Left colon (tissue), 2 donors: ENCODE results near the gene ESR1. TPM values are rescaled to one million over a fixed set of nuclear protein-coding genes. Genes with fewer than 3 reads are reported as not detected.
"Not testable (repeated sequence)": the region's sequence is repeated elsewhere in the genome, so short reads cannot be mapped to it uniquely, and the experiment has no call there.

Experiments used
- ATAC-seq: fragments of 200-7000 bp; cut with Tn5 transposase; one replicate; pipeline ENCODE4 v1.9.1; 2020; ENCODE audit warnings: mild to moderate bottlenecking, moderate library complexity
- DNase-seq, 2 donors: peaks; one replicate each; pipeline ENCODE4 v3.0.0-alpha.2; 2020
- intact Hi-C, 2 donors: fragments of 100-400 bp; cut with DNase I in 1 of 2; cut with micrococcal nuclease in 1 of 2; formaldehyde crosslinking; loops; one replicate each; pipeline versions ENCODE4 v1.11.2 to v1.14.0; 2022; cut with DNase I, micrococcal nuclease
- total RNA-seq, 2 donors: library from RNA; stranded (reverse); fragmentation: NEBNext Ultra II Directional; extraction: Animal tissue kit (Norgen Biotek cat#: 25700); gene quantifications; one replicate each; pipeline ENCODE4 v1.2.1, GENCODE V29; 2021
- donor health status: DM: no; HTN: no; CAD: no.
- donor health status: DM: yes; HTN: yes; CAD: no.

ESR1 gene
- total RNA-seq, 2 donors from 2014 or later, result 0.18 to 0.70 TPM

DNA sequence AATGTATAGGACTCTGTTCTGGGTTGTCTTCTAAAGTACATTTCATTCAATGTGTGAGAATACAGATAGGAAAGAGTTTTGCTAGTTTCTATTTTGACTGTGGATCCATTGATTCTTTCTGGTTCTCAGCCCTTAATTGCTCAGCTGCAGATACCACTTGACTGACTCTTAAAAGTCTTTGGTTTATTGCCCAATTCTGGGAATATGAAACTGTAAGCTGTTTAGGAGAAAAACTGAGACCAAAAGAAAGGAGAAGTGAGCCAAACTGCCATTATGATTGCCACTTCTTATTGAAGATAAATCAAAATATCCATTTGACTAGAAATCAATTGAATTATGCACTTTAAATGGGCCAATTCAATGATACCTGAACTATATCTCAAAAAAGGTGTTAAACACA, 211.4 kb downstream of the ESR1 start:
- no peak for ATAC-seq
- DNase-seq, result no peak

DNA sequence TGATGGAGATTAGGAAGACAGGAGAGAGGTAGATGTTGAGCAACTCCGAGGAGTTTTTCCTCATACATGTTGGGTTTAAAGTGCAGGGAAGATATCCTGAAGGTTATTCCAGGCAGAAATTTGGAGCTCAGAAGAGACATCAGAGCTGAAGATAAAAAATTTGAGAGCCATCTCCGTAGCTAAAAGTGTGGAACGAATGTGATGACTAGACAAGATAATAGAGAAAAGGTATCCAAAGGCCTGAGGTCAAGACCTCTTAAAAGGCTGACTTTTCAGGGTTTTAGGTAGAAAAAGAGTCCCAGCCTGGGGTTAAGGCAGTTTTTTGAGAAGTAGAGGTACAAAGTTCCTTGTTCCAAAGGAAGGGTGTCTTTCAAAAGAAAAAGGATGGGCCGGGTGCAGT, 214.8 kb downstream of the ESR1 start:
- ATAC-seq (no peak), DNase-seq (no peak)
- intact Hi-C loops, result no loop called here

More for the DNA sequence above, 211.4 kb downstream of the ESR1 start:
- intact Hi-C loops, result no loop called here

DNA sequence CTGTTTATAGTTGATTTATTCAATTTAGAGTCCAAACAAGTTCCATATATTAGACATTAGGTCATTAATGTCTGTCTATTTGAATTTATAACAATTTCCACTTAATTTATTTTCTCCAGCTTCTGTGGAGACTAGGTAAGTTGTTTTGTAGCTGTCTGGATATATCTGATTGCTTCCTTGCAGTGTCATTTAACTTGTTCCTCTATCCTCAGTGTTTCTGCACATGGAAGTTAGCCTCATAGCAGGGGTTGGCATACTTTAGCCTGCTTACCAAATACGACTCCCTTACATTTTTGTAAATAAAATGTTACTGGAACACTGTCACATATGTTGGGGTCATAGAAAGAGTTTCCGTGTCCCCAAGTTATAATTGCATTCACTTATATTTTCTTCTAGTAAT, 216.1 kb downstream of the ESR1 start:
- ATAC-seq (no peak), DNase-seq (no peak)
- intact Hi-C loops, result no loop called here

DNA sequence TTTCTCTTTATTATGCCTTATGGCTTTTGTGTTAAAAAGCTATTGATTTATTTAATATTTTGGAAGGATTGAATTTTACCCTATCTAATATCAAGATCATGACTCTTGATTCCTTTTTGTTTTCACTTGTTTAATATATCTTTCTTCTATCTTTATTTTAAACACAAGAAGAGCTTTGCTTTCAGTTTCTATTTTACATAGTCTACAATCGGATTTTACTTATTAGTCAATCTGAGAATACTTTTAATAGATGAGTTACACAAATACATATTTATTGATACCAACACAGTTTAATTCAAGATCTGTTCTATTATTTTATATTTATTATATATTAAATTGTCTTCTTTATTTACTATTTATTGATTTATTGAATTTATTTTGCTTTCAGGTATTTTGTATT, 218.8 kb downstream of the ESR1 start:
- intact Hi-C loops, result no loop called here
- ATAC-seq (no peak), DNase-seq (no peak)

DNA sequence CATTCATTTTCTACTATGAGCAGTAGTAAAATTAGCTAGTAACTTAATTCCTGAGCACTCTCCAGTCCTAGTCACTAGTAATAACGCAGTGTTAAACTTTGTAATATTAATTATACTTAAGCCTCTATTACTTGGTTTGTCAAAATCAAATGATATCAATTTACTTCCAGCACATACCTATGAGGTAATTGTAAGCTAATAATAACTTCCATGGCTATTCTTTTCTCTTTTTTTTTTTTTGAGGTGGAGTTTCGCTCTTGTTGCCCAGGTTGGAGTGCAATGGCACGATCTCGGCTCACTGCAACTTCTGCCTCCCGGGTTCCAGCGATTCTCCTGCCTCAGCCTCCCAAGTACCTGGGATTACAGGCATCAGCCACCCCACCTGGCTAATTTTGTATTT, 219.3 kb downstream of the ESR1 start:
- DNase-seq, intact Hi-C loops, ATAC-seq: not testable (repeated sequence)

DNA sequence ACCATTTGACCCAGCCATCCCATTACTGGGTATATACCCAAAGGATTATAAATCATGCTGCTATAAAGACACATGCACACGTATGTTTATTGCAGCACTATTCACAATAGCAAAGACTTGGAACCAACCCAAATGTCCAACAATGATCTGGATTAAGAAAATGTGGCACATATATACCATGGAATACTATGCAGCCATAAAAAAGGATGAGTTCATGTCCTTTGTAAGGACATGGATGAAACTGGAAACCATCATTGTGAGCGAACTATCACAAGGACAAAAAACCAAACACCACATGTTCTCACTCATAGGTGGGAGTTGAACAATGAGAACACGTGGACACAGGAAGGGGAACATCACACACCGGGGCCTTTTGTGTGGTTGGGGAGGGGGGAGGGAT, 226.3 kb downstream of the ESR1 start:
- ATAC-seq, intact Hi-C loops, DNase-seq: not testable (repeated sequence)

DNA sequence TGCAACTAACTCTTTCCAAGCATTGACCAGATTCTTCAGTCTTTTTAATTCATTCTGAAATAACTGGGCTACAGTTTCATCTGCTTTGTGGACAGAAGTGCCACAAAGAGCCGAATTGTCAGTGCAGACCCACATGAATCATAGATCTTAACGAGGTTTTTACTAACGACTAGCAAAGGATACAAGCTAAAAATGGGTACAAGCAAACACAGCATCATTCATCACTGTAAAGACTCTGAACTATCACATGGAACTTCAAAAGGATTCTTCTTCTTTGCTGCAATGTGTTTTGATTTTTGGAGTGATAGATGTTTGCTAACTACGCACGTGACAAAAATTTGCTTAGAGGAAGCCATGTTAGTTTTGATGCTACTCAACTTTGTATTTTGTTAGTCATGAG, 227.1 kb downstream of the ESR1 start:
- ATAC-seq, result no peak
- intact Hi-C loops, result no loop called here
- no peak for DNase-seq

DNA sequence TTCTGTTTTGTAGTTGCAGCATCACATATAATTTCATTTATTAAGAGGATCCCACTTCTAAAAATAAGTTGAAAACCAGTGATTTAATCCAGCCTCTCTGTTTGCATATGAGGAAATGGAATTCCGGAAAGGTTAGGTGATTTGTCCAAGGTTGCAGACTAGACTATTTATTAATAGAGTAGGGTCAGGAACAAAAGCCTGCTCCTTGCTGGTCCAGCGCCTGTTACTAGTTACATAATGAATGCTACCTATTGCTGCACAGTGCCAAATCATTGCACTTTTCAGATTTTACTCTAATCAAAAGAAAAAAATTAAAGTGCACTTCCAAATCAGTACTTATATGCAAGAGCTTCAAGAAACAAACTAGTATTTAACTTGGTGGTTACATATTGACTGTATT, 238.6 kb downstream of the ESR1 start:
- intact Hi-C loops, result no loop called here

DNA sequence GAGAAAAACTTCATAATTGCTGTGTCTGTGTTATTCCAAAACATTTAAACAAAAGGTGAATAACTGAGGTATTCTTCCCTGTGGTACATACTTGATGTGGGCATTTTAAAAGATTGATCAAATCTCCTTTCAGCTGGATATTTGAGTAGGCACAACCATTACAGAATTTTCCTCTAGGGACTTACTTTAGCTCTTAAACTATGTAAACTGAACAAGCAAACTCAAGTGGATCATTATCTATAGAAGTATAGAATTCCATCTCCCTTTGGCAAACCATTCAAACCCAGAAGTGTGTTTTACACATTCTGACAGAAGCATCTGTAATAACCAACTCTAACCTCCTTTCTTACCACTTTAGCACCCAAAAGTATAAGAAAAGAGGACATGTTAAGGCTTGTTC, 241.4 kb downstream of the ESR1 start:
- intact Hi-C loops, result no loop called here
- ATAC-seq, result no peak

More for the DNA sequence above, 238.6 kb downstream of the ESR1 start:
- ATAC-seq (no peak), DNase-seq (no peak)

DNA sequence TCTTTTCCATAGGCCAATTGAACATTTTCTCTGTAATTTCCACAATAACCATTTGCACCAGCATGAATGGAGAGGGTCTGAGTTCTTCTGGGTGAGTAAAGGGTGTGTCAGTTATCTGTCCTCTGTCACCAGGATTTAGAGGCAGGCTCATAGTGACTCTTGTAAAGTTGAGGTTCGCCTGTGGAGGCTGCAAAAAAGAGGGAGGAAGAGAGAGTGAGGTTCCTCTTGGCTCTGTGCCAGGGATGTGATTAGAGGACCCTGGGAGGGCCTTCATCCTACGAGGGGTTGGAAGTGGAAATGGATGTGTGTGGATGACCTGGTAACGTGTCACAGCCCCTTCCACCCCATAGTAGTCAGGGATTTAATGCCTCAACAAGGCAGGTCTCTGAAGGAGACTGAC, 242.0 kb downstream of the ESR1 start:
- ATAC-seq, result no peak
- intact Hi-C loops, result no loop called here
- DNase-seq, result no peak

More for the DNA sequence above, 241.4 kb downstream of the ESR1 start:
- no peak for DNase-seq

DNA sequence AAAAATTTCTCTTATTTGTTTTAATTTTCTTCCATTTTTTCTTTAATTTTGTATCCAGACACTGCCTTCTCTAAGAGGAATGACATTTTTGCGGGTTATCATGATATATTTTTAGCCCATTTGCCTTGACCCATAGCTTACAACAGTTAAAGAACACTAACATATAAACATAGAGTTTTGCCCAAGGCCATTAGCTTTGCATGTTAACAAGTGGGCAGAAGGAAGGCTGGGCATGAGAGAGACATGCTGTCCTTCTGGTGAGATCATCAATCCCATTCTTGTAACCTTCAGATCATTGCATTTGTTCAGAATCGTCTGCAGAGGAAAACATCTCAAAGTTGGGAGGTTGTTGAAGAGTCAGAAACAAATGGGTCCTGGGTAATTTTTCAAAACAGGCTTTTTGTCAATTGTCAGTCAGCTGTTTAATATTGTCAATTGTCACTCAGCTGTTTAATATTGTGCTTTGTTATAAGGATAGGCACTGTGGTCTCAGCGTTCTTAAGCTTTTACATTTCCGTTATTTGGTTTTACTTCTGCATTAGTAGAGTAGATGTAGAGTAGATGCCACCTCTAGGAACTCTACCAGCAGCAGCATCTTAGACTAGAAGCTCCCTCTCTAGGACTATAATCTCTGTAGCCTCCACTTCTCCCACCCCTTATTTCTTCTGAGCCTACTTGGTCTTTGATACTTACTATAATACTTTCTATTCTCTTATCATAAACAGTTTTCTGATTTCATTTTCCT, 243.1 kb downstream of the ESR1 start:
- ATAC-seq (no peak), DNase-seq (no peak)
- intact Hi-C loops, result no loop called here

DNA sequence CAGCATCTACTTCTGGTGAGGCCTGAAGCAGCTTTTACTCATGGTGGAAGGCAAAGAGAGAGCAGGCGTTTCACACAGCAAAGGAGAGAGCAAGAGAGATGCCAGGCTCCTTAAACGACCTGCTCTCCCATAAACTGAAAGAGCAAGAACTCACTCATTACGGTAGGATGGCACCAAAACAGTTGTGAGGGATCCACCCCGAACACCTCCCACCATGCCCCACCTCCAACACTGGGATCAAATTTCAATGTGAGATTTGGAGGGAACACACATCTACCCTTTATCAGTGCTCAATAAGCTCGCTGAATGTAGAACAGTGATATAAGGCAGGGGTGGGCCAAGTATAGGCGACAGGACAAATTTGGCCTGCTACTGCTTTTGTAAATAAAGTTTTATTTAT, 244.6 kb downstream of the ESR1 start:
- intact Hi-C loops, result no loop called here
- no peak for ATAC-seq
- no peak for DNase-seq

DNA sequence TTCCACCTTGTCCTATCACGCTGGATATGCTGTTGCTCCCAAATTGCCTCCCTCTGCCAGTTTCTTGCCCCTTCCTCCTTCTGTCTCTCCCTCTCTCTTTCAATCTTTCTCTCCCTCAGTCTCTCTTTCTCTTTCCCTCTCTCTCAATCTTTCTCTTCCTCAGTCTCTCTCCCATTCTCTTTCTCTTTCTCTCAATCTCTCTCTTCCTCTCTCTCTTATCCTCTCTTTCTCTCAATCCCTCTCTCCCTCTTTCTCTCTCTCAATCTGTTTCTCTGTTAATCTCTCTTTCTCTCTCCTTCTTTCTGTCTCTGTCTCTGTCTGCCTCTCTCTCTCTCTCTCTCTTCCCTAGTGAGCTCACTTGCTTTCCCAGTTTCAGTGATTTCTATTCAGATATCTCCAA, 245.8 kb downstream of the ESR1 start:
- intact Hi-C loops, result no loop called here
- DNase-seq (no peak), ATAC-seq (no peak)

DNA sequence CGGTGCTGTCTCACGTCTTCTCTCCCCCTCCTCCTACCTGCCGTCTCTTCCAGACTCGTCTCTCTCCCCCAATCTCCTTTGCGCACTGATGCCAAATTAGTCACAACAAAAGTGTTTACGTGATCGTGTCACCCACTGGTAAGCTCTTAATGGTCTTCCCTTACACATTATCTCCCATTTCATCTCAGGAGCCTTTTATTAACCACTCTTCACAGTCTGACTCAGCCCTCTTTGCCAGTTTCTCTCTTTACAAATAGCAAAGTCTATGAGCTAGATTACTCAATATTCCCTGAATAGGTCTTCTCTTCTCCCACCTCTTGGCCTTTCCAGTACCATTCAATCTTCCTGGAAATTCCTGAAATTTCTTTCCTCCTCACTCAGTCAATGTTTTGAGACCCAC, 247.0 kb downstream of the ESR1 start:
- ATAC-seq, result no peak
- no peak for DNase-seq
- intact Hi-C loops, result no loop called here

DNA sequence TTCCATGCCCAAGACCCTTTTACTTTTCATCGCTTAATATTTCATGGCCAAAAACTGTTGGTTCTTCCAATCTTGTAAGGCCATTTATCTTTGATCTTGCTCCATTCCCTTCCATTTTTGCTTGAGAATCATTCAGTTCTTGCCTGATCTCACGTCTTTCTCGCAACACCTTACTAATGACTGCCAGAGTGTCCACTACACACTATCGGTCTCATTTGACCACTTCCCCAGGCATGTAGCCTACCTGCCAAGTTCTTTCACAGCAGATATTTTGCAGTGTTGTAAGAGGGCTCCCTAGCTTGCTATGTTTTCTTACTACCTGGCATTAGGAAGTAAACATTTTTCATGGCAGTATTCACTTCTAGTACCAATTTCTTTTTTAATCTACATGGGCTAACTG, 248.0 kb downstream of the ESR1 start:
- intact Hi-C loops, result no loop called here
- no peak for ATAC-seq
- no peak for DNase-seq

DNA sequence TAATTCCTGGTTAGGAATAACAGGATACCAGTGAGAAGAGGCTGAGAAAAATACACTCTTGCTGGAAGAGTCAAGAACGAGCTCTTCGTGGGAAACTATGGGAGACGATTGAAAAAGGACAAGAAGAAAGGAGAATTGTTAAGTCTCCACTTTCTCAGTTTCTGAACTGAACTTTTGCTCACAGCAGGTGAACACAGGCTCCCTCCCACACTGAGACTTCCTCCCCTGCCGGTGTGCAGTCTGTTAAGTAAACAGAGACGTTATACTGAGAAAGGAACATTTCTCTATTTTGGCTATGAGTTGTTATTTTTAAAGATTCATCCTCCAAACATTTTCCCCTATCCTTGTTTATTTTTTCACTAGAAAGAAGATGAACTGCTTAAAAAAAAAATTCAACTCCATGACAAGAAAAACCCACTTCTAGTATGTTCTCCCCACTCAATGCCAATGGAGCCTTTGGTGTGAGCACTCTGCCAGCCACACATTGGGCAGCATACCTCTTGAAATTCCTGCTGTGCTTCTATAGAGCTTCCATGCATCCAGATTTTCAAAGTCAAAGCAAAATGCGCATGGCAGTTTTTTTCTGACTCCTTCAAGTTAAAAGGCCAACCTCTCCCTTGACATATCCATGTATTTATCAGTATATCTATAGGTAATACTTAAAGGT, 250.5 kb downstream of the ESR1 start:
- no peak for ATAC-seq
- intact Hi-C loops, result no loop called here
- no peak for DNase-seq

DNA sequence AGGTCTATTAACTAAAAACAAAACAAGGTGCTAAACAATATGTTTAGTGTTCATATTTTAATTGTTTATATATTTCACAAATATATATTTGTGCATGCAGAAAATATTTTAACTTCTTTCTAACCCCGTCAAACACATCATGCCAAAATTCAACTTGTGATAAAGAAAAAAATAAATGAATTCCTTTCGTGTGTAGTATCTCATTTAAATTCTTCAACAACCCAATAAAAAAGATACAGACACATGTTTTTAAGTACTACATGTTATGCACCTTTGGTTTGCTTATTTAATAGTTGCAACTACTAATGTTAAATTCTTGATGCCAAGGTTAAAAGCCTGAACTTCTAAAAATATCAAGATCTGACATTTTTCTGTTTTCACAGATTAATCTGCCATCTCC, 252.4 kb downstream of the ESR1 start:
- DNase-seq (no peak), ATAC-seq (no peak)
- intact Hi-C loops, result no loop called here

DNA sequence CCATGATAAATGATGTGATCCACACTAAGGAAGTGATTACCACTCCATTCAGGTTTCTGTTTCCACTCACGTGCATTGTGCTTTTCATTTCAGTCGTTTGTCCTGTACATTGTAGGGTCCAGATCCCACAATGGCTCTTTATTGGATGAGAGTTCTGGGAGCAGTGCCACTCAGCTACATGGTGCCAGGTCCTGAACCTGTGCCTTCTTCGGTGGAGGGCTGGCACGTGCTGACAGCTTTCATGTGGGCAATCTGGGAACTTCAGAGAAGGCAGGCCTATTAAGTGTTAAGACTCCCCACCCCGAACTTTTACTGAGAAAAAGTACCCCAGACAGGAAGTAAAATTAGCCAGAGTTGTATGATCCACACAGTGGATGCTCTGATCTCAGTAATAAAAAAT, 255.0 kb downstream of the ESR1 start:
- DNase-seq, result no peak
- intact Hi-C loops, result no loop called here
- no peak for ATAC-seq

DNA sequence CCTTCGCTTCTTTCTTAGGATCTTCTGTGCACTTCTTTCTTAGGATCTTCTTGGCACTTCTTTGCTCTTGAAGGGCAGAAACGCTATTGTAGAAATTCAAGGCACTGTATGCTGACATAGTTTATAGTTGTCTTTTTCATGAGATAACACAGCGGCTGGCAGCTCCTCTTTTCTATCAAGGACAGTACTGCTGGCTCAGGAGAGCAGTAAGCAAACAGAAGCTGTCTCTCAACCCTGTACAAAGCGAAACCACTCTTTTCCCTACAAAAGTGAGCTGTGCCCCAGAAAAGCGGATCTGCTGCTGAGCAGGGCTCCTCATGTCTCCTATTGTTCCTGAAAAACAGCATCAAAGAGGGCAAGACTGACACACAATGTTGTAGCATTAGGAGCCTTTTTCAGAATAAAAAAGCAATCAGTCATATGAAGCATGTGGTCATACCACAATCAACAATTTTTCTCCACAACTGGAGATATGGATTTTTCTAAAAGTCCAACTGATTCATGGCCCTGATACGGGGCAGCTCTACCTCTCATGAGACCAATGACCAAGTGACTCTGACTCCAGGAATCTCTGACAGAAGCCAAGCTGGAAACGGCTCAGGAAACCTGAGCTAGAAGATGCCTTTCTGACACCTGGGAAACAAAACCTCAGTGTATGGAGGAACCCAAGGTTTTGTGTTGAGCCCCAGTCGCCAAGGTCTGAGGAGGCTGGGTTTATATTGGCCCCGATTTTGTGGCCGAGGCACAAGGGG, 255.9 kb downstream of the ESR1 start:
- ATAC-seq, result no peak
- intact Hi-C loops, result no loop called here
- no peak for DNase-seq

DNA sequence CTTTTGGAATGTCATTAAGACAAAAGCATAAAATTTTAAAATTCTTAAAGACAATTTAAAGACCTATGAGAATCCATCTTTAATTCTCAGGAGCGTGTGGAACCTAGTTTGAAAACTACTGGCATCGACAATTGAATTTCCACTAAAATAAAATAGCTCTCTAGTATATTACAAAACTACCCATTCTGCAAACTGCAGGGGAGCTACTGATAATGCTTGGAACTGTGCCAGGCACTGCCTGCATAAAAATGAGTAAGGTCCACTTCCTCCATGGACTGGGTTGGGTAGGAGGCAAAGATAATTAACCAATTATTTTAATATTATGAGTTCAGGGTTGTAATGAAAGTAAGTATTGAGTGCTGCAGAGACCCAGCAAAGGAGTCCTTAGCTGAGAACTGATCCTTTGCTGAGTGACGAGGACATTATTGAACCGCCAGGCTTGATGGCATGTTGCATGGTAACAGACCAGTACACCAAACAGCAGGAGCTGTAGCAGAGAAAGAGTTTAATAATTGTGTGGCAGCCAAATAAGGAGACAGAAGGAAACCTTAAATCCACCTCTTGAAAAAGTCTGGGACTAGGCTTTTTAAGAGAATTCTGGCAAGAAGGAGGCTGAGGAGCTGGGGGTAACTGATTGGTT, 261.3 kb downstream of the ESR1 start:
- intact Hi-C loops, result no loop called here
- peak in 1 of 2 donors; percentile 6 for DNase-seq

More for the DNA sequence above, 261.3 kb downstream of the ESR1 start:
- ATAC-seq, result no peak
